H1 (cell line): ENCODE results near the gene ZNF423. TPM values are rescaled to one million over a fixed set of nuclear protein-coding genes. Genes with fewer than 3 reads are reported as not detected.

ENCODE experiments used
- CTCF ChIA-PET: fragments of 300-600 bp; sonication (Branson Sonifier 250); formaldehyde crosslinking; loops from one replicate; lab custom pipeline; 2021; ENCODE audit not compliant: partially characterized antibody; lab: Charles Lee
- POLR2A ChIA-PET: fragments of 300-600 bp; sonication (Branson Sonifier 250); formaldehyde crosslinking; loops from one replicate; lab custom pipeline; 2021; ENCODE audit warnings: inconsistent platforms; ENCODE audit not compliant: partially characterized antibody; lab: Charles Lee
- DNase-seq, 2 experiments: peaks; one replicate each; pipeline versions ENCODE4 v3.0.0 to v3.0.0-alpha.2; 2010 to 2022; ENCODE audit warnings: low spot score in 2 of 2, low read depth in 1 of 2, mixed read lengths in 1 of 2
- FAIRE-seq: peaks from 2 replicates; lab custom pipeline; 2011; peaks lifted over from hg19 to GRCh38; lab: Jason Lieb, UNC
- H2AFZ ChIP-seq: 2 replicates; pipeline ENCODE4 v1.8.1; 2012; ENCODE audit warnings: low read length, inconsistent platforms
- H2AK5ac ChIP-seq: 2 replicates; pipeline ENCODE4 v1.6.1; 2013; ENCODE audit warnings: low read depth, low read length
- H2BK120ac ChIP-seq: replicated peaks from 2 replicates; pipeline ENCODE3; 2013; ENCODE audit warnings: low read depth, low read length, inconsistent platforms
- H2BK12ac ChIP-seq: 2 replicates; pipeline ENCODE4 v1.6.1; 2013; ENCODE audit warnings: low read depth, low read length
- H2BK15ac ChIP-seq: 2 replicates; pipeline ENCODE4 v1.6.1; 2013; ENCODE audit warnings: low read length
- H2BK20ac ChIP-seq: 2 replicates; pipeline ENCODE4 v1.6.1; 2013; ENCODE audit warnings: low read length
- H2BK5ac ChIP-seq: 2 replicates; pipeline ENCODE4 v1.6.1; 2013; ENCODE audit warnings: low read depth, low read length
- H3K14ac ChIP-seq: 2 replicates; pipeline ENCODE4 v1.6.1; 2013; ENCODE audit warnings: inconsistent platforms; ENCODE audit not compliant: insufficient read length
- H3K18ac ChIP-seq: 2 replicates; pipeline ENCODE4 v1.6.1; 2013; ENCODE audit warnings: low read length; ENCODE audit errors: extremely low read depth
- H3K23ac ChIP-seq: 2 replicates; pipeline ENCODE4 v1.6.1; 2013; ENCODE audit warnings: inconsistent platforms; ENCODE audit not compliant: insufficient read length
- H3K23me2 ChIP-seq: 2 replicates; pipeline ENCODE4 v1.6.1; 2013; ENCODE audit warnings: low read depth, low read length
- H3K27ac ChIP-seq: 2 replicates; pipeline ENCODE4 v1.6.1; 2011; ENCODE audit warnings: low read depth, low read length, inconsistent platforms
- H3K27me3 ChIP-seq, 4 experiments: replicated peaks in 1 of 4; 1 replicate in 1 of 4; 2 replicates in 3 of 4; pipeline versions ENCODE4 v1.6.1 to v1.8.1; 2011 to 2013; ENCODE audit warnings: low read length in 3 of 4, mild to moderate bottlenecking in 3 of 4, inconsistent platforms in 2 of 4, mixed read lengths in 2 of 4, moderate library complexity in 1 of 4; ENCODE audit not compliant: control insufficient read depth in 3 of 4, insufficient read depth in 3 of 4; ENCODE audit errors: extremely low read depth in 1 of 4
- H3K36me3 ChIP-seq, 4 experiments: 2 replicates each; pipeline versions ENCODE4 v1.6.1 to v1.8.1; 2011 to 2013; ENCODE audit warnings: mild to moderate bottlenecking in 4 of 4, low read length in 3 of 4, moderate library complexity in 2 of 4, control low read depth in 1 of 4, inconsistent platforms in 1 of 4; ENCODE audit not compliant: insufficient read depth in 4 of 4, control insufficient read depth in 2 of 4
- H3K4ac ChIP-seq: replicated peaks from 2 replicates; pipeline ENCODE3; 2013; ENCODE audit warnings: low read length, low read depth, mixed read lengths, inconsistent platforms; ENCODE audit not compliant: insufficient read length
- H3K4me1 ChIP-seq, 4 experiments: replicated peaks in 1 of 4; 1 replicate in 1 of 4; 2 replicates in 3 of 4; pipeline versions ENCODE4 v1.6.1 to v1.8.1; 2011 to 2013; ENCODE audit warnings: low read length in 3 of 4, inconsistent platforms in 2 of 4, mixed read lengths in 1 of 4; ENCODE audit not compliant: insufficient read depth in 4 of 4, control insufficient read depth in 3 of 4
- H3K4me2 ChIP-seq, 2 experiments: 2 replicates each; pipeline versions ENCODE4 v1.6.1 to v1.8.1; 2011 to 2013; ENCODE audit warnings: low read depth in 2 of 2, low read length in 2 of 2, control low read depth in 1 of 2, inconsistent platforms in 1 of 2, mild to moderate bottlenecking in 1 of 2; ENCODE audit not compliant: insufficient read depth in 1 of 2
- H3K4me3 ChIP-seq, 4 experiments: fragments of 200-600, 300-600 bp in 1 of 4; sonication (generic), shearing (Covaris generic), sonication (Bioruptor Twin) in 1 of 4; 2 replicates each; pipeline versions ENCODE4 v1.5.1 to v1.8.1; 2011 to 2016; ENCODE audit warnings: low read length in 4 of 4, low read depth in 3 of 4, control low read depth in 2 of 4, inconsistent platforms in 2 of 4, mild to moderate bottlenecking in 2 of 4, mixed read lengths in 1 of 4, moderate library complexity in 1 of 4; ENCODE audit not compliant: insufficient read depth in 2 of 4; ENCODE audit errors: extremely low read depth in 1 of 4
- H3K56ac ChIP-seq: replicated peaks from 2 replicates; pipeline ENCODE3; 2013; ENCODE audit warnings: low read depth, mild to moderate bottlenecking, mixed read lengths, low read length, inconsistent platforms; ENCODE audit not compliant: insufficient read length
- H3K79me1 ChIP-seq: 2 replicates; pipeline ENCODE4 v1.6.1; 2013; ENCODE audit warnings: low read depth, low read length, control low read depth
- H3K79me2 ChIP-seq, 2 experiments: 2 replicates each; pipeline versions ENCODE4 v1.6.1 to v1.8.1; 2012 to 2013; ENCODE audit warnings: low read length in 2 of 2, mild to moderate bottlenecking in 2 of 2, inconsistent platforms in 1 of 2; ENCODE audit not compliant: insufficient read depth in 2 of 2, control insufficient read depth in 1 of 2
- H3K9ac ChIP-seq, 4 experiments: replicated peaks in 1 of 4; 1 replicate in 1 of 4; 2 replicates in 3 of 4; pipeline versions ENCODE4 v1.6.1 to v1.8.1; 2011 to 2013; ENCODE audit warnings: low read depth in 3 of 4, low read length in 3 of 4, control low read depth in 2 of 4, mild to moderate bottlenecking in 2 of 4, moderate library complexity in 2 of 4, inconsistent platforms in 1 of 4; ENCODE audit errors: extremely low read depth in 1 of 4
- H3K9me3 ChIP-seq, 2 experiments: 2 replicates each; pipeline versions ENCODE4 v1.6.1 to v1.8.1; 2012 to 2013; ENCODE audit warnings: mild to moderate bottlenecking in 2 of 2, moderate library complexity in 2 of 2, control low read depth in 1 of 2, inconsistent platforms in 1 of 2, low read depth in 1 of 2, low read length in 1 of 2, mixed read lengths in 1 of 2; ENCODE audit not compliant: insufficient read depth in 2 of 2
- H4K20me1 ChIP-seq, 2 experiments: replicated peaks in 1 of 2; 2 replicates each; pipeline versions ENCODE3 to v1.8.1; 2011 to 2013; ENCODE audit warnings: inconsistent platforms in 2 of 2, low read length in 2 of 2, mild to moderate bottlenecking in 1 of 2; ENCODE audit not compliant: insufficient read depth in 2 of 2, control insufficient read depth in 1 of 2
- H4K5ac ChIP-seq: 2 replicates; pipeline ENCODE4 v1.6.1; 2013; ENCODE audit warnings: low read length, low read depth, mixed read lengths, inconsistent platforms; ENCODE audit not compliant: insufficient read length
- H4K8ac ChIP-seq: 2 replicates; pipeline ENCODE4 v1.8.0; 2013; ENCODE audit warnings: mild to moderate bottlenecking, moderate library complexity, low read length, inconsistent platforms; ENCODE audit not compliant: insufficient read depth; ENCODE audit errors: extremely low read depth
- H4K91ac ChIP-seq: replicated peaks from 2 replicates; pipeline ENCODE3; 2013; ENCODE audit warnings: low read length, mixed read lengths, inconsistent platforms; ENCODE audit not compliant: insufficient read length
- CHD1 ChIP-seq: IDR thresholded peaks from 2 replicates; pipeline ENCODE4 v1.6.1; 2012; ENCODE audit warnings: low read depth, low read length, improper control_type of control experiment
- CHD2 ChIP-seq: IDR thresholded peaks from 2 replicates; pipeline ENCODE4 v1.6.1; 2012; ENCODE audit warnings: low read length, improper control_type of control experiment
- CTCF ChIP-seq, 3 experiments: IDR thresholded peaks; 1 replicate in 2 of 3; 2 replicates in 1 of 3; pipeline versions ENCODE4 v1.5.1 to v1.6.1; 2011; ENCODE audit warnings: low read length in 3 of 3, mild to moderate bottlenecking in 3 of 3, inconsistent platforms in 2 of 3, low read depth in 1 of 3, moderate library complexity in 1 of 3; ENCODE audit not compliant: insufficient read depth in 1 of 3; ENCODE audit errors: control extremely low read depth in 1 of 3
- PHF8 ChIP-seq: fragments of 200-600 bp; sonication (generic); conservative IDR thresholded peaks from 2 replicates; pipeline ENCODE4 v1.7.1; 2012; ENCODE audit warnings: low read depth, mild to moderate bottlenecking, inconsistent platforms, low read length, moderate library complexity
- SP1 ChIP-seq: IDR thresholded peaks from 2 replicates; pipeline ENCODE4 v1.6.1; 2011; ENCODE audit warnings: low read depth, low read length
- SP2 ChIP-seq: IDR thresholded peaks from 2 replicates; pipeline ENCODE4 v1.6.1; 2012; ENCODE audit warnings: mild to moderate bottlenecking, low read length, inconsistent platforms
- SRF ChIP-seq: IDR thresholded peaks from 2 replicates; pipeline ENCODE4 v1.6.1; 2011; ENCODE audit warnings: mild to moderate bottlenecking, low read depth, low read length, moderate library complexity
- TCF12 ChIP-seq: IDR thresholded peaks from 2 replicates; pipeline ENCODE4 v1.6.1; 2011; ENCODE audit warnings: low read depth, mild to moderate bottlenecking, low read length
- TEAD4 ChIP-seq: IDR thresholded peaks from 2 replicates; pipeline ENCODE4 v1.6.1; 2012; ENCODE audit warnings: low read depth, low read length, inconsistent platforms, mixed read lengths
- WGBS, 2 experiments: shearing (Covaris generic) in 1 of 2; methylation state at CpG; one replicate each; pipeline versions ENCODE4 v1.1.6 to v1.1.7; 2013 to 2015; ENCODE audit warnings: low lambda C conversion rate in 2 of 2, mixed read lengths in 2 of 2, inconsistent platforms in 1 of 2, low coverage in 1 of 2, missing lambda C conversion rate in 1 of 2; ENCODE audit not compliant: insufficient replicate concordance in 2 of 2, insufficient coverage in 1 of 2, insufficient read length in 1 of 2; ENCODE audit errors: extremely low coverage in 1 of 2, missing lambda C conversion rate in 1 of 2; 5-methylcytosine and 5-hydroxymethylcytosine counted together
- polyA plus RNA-seq, 7 experiments: library from polyadenylated mRNA; depleted of rRNA in 3 of 7; stranded (reverse) in 5 of 7; unstranded in 2 of 7; fragments of >200 nt in 5 of 7; fragments of 200-250 nt in 2 of 7; gene quantifications; 1 replicate in 5 of 7; 2 replicates in 1 of 7; 4 replicates in 1 of 7; pipeline versions ENCODE4 v1.2.1 to v1.2.3, GENCODE V29; 2011 to 2013; ENCODE audit warnings: missing spikeins in 2 of 7, mixed read lengths in 2 of 7
- total RNA-seq: library from RNA; stranded (reverse); fragmentation: NEBNext Ultra II Directional; extraction: Animal tissue kit (Norgen Biotek cat#: 25700); gene quantifications from 2 replicates; pipeline ENCODE4 v1.2.1, GENCODE V29; 2021

The ZNF423 gene
- total and polyA plus RNA-seq, 2 of the 8 experiments (the other 6 are each of a cell fraction or from before 2014, with no cell fraction given): 38.2 to 52.3 TPM

GRCh38 chr16:49860593-49860992, 4.7 kb upstream of the ZNF423 start:
- Histone ChIP-seq H3K27me3 (peaks cover 0 to 28% (median 21%) of the 10 kb centered on the region in 4 experiments; a peak in 6 of 7 replicates), H3K18ac (no peak overlapping the region), H4K5ac (no peak overlapping the region), H4K8ac (no peak overlapping the region), H2BK5ac (no peak overlapping the region), H3K9me3 (no peaks in the 10 kb centered on the region), H3K4me3 (no peak overlapping the region), H3K36me3 (no peaks in the 10 kb centered on the region), H3K27ac (no peak overlapping the region), H2AFZ (no peak overlapping the region), H2BK20ac (no peak overlapping the region), H3K23ac (no peak overlapping the region), H3K4me2 (no peak overlapping the region), H3K4ac (no peak overlapping the region), H3K79me2 (no peaks in the 10 kb centered on the region), H2AK5ac (no peak overlapping the region), H3K56ac (no peak overlapping the region), H3K79me1 (no peaks in the 10 kb centered on the region), H3K14ac (no peak overlapping the region), H3K4me1 (peaks cover 0 to 5% (median 4%) of the 10 kb centered on the region in 4 experiments; a peak in 6 of 7 replicates), H2BK12ac (no peak overlapping the region), H4K20me1 (no peaks in the 10 kb centered on the region), H3K23me2 (peaks cover 13% of the 10 kb centered on the region; the same call in 1 of the 2 replicates), H2BK15ac (no peak overlapping the region), H3K9ac (no peak overlapping the region), H2BK120ac (no peak overlapping the region), H4K91ac (no peak overlapping the region)
- DNase-seq: no peak
- 71% methylated on average over 2 of the region's 2 CpGs; no CpG with 5 or more reads in 1 of the 2 experiments for WGBS, 2 experiments
- TF ChIP-seq CTCF (IDR thresholded peaks at IDR 0.05; ENCODE audit: control extremely low read depth in 1 of 3, insufficient read depth in 1 of 3, low read depth in 1 of 3, low read length in 3 of 3): no peak
- no peak for TF ChIP-seq SRF
- no peak for TF ChIP-seq SP1
- no peak for TF ChIP-seq PHF8
- TF ChIP-seq TEAD4: no peak
- TF ChIP-seq SP2: no peak
- no peak for TF ChIP-seq CHD1
- TF ChIP-seq CHD2: no peak
- TF ChIP-seq TCF12: no peak
- no peak for FAIRE-seq
- ChIA-PET CTCF (interaction anchor here (1.4 to 8.8 kb wide), 6 partner anchors 14 to 221 kb away, joined by 3 to 126 read pairs (median 12); no protein-coding TSS in a partner anchor), POLR2A (interaction anchor here (1.8 kb wide), 1 partner anchor 13 kb away, joined by 7 read pairs; no protein-coding TSS in a partner anchor)
